GM23338 (cell line): Measurements from ENCODE around the gene ZNF35. TPM values are rescaled to one million over a fixed set of nuclear protein-coding genes. Genes with fewer than 3 reads are reported as not detected.
"Not testable (repeated sequence)": the region's sequence is repeated elsewhere in the genome, so short reads cannot be mapped to it uniquely, and the experiment has no call there.

Source experiments
- ATAC-seq: fragments of 200-7000 bp; cut with Tn5 transposase; 3 replicates; pipeline ENCODE4 v1.9.1; 2020
- DNase-seq: peaks from one replicate; pipeline ENCODE4 v3.0.0-alpha.2; 2015; ENCODE audit warnings: low spot score
- H2AFZ ChIP-seq: fragments of 200-600 bp; sonication (generic); 2 replicates; pipeline ENCODE4 v1.8.0; 2016; ENCODE audit warnings: antibody characterized with exemption, mild to moderate bottlenecking, moderate library complexity
- H3F3A ChIP-seq: fragments of 200-600 bp; sonication (generic); replicated peaks from 2 replicates; pipeline ENCODE4 v1.8.0; 2017; ENCODE audit warnings: antibody characterized with exemption, mixed run types, low read depth
- H3K27ac ChIP-seq: fragments of 200-600 bp; sonication (generic); 2 replicates; pipeline ENCODE4 v1.6.1; 2016; ENCODE audit warnings: low read depth
- H3K27me3 ChIP-seq: fragments of 200-600 bp; sonication (generic); 2 replicates; pipeline ENCODE4 v1.8.0; 2016; ENCODE audit warnings: mild to moderate bottlenecking, mixed run types, moderate library complexity; ENCODE audit not compliant: insufficient read depth
- H3K36me3 ChIP-seq: fragments of 200-600 bp; sonication (generic); 2 replicates; pipeline ENCODE4 v1.8.0; 2016; ENCODE audit warnings: mild to moderate bottlenecking; ENCODE audit not compliant: insufficient read depth
- H3K4me1 ChIP-seq: fragments of 200-600 bp; sonication (generic); 2 replicates; pipeline ENCODE4 v1.8.0; 2016; ENCODE audit warnings: mild to moderate bottlenecking, moderate library complexity; ENCODE audit not compliant: insufficient read depth
- H3K4me2 ChIP-seq: fragments of 200-600 bp; sonication (generic); 2 replicates; pipeline ENCODE4 v1.7.1; 2017; ENCODE audit warnings: mixed run types
- H3K4me3 ChIP-seq: fragments of 200-600 bp; sonication (generic); 2 replicates; pipeline ENCODE4 v1.6.1; 2016; ENCODE audit warnings: mixed run types
- H3K79me2 ChIP-seq: fragments of 200-600 bp; sonication (generic); replicated peaks from 2 replicates; pipeline ENCODE4 v1.8.0; 2017; ENCODE audit warnings: mild to moderate bottlenecking; ENCODE audit not compliant: insufficient read depth
- H3K9me2 ChIP-seq: fragments of 200-600 bp; sonication (generic); 2 replicates; pipeline ENCODE4 v1.8.0; 2017; ENCODE audit not compliant: insufficient read depth
- H4K20me1 ChIP-seq: fragments of 200-600 bp; sonication (generic); replicated peaks from 2 replicates; pipeline ENCODE4 v1.8.0; 2017; ENCODE audit warnings: mild to moderate bottlenecking; ENCODE audit not compliant: insufficient read depth
- H3K27ac Mint-ChIP-seq: 2 replicates; pipeline ENCODE4 v1.8.0; 2020; ENCODE audit warnings: inconsistent platforms, mild to moderate bottlenecking, moderate library complexity, mixed read lengths
- H3K27me3 Mint-ChIP-seq: 3 replicates; pipeline ENCODE4 v1.8.0; 2022; ENCODE audit warnings: low read depth, mild to moderate bottlenecking, moderate library complexity, mixed read lengths, inconsistent platforms; ENCODE audit not compliant: insufficient read depth, poor library complexity
- H3K36me3 Mint-ChIP-seq: 3 replicates; pipeline ENCODE4 v1.8.0; 2021; ENCODE audit warnings: low read depth, mild to moderate bottlenecking, inconsistent platforms, moderate library complexity, mixed read lengths
- H3K4me1 Mint-ChIP-seq: 3 replicates; pipeline ENCODE4 v1.8.0; 2020; ENCODE audit warnings: mild to moderate bottlenecking, inconsistent platforms, mixed read lengths
- H3K4me3 Mint-ChIP-seq: 3 replicates; pipeline ENCODE4 v1.8.0; 2021; ENCODE audit warnings: moderate library complexity, mild to moderate bottlenecking, inconsistent platforms, mixed read lengths
- H3K9me3 Mint-ChIP-seq: 3 replicates; pipeline ENCODE4 v1.8.0; 2020; ENCODE audit warnings: moderate library complexity, mild to moderate bottlenecking, inconsistent platforms, mixed read lengths
- EZH2phosphoT487 ChIP-seq: fragments of 200-600 bp; sonication (generic); IDR thresholded peaks from one replicate; pipeline ENCODE4 v1.8.1; 2018; ENCODE audit warnings: antibody characterized with exemption; ENCODE audit not compliant: unreplicated experiment
- POLR2AphosphoS5 ChIP-seq: IDR thresholded peaks from 2 replicates; pipeline ENCODE4 v1.6.1; 2016; ENCODE audit warnings: antibody characterized with exemption, low read depth
- ZNF114 ChIP-seq: fragments of 250-450 bp; sonication (Bioruptor Pico); IDR thresholded peaks from 2 replicates; pipeline ENCODE4 v1.5.0; 2020; ENCODE audit warnings: mild to moderate bottlenecking, moderate library complexity
- polyA plus RNA-seq: library from polyadenylated mRNA; unstranded; fragments of >200 nt; fragmentation: Nextera tagmentation; extraction: Ambion mirVana; gene quantifications from 2 replicates; pipeline ENCODE4 v1.2.1, GENCODE V29; 2016
- total RNA-seq: library from RNA; depleted of rRNA; stranded (reverse); fragments of >200 nt; shearing (Covaris generic); gene quantifications from 2 replicates; pipeline ENCODE4 v1.2.3, GENCODE V29; 2014
- TF ChIP-seq, protein P1 (sequence below): fragments of 250-450 bp; sonication (Bioruptor Pico); IDR thresholded peaks from 2 replicates; pipeline ENCODE4 v1.5.0; 2020; ENCODE audit warnings: mild to moderate bottlenecking, moderate library complexity
- TF ChIP-seq, protein P2 (sequence below): IDR thresholded peaks from 2 replicates; pipeline ENCODE4 v1.6.1; 2016; ENCODE audit warnings: antibody characterized with exemption

The ZNF35 gene
- total and polyA plus RNA-seq, 2 experiments from 2014 or later, result 18.5 to 26.2 TPM

DNA sequence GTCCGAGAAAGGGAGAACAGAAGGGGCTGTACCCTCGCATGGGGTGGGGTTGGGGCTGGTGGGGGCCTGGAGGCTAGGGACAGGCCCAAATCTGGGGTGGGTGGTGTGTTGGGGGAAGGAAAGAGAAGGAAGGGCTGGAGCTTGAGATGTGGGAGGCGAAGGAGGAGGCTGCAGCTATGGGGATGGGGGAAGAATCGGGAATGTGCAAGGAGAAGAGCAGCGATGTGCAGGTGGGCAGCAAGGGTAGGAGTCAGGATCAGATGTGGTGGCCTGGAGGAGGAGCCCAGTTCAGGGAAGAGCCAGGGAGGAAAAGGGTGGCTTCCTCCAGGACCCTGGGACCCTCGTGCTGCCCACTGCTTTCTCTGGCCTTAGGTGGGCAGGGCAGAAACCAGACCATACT, 21.2 kb downstream of the ZNF35 start:
- Histone ChIP-seq H3F3A (no peaks in the 10 kb centered on the region), H3K4me3 (no peak overlapping the region), H4K20me1 (peaks cover 6% of the 10 kb centered on the region), H3K27me3 (no peaks in the 10 kb centered on the region), H3K36me3 (no peaks in the 10 kb centered on the region), H3K79me2 (no peaks in the 10 kb centered on the region), H3K27ac (no peak overlapping the region), H3K4me1 (no peaks in the 10 kb centered on the region), H2AFZ (no peak overlapping the region), H3K9me2 (no peaks in the 10 kb centered on the region), H3K4me2 (no peak overlapping the region)
- peaks cover 21% of the 10 kb centered on the region for H3K9me3 Mint-ChIP-seq
- DNase-seq (no peak), ATAC-seq (no peak)
- H3K27ac Mint-ChIP-seq, result no peak overlapping the region
- TF ChIP-seq EZH2phosphoT487 (no peak), ZNF114 (CRISPR knock-in tag) (no peak), POLR2AphosphoS5 (no peak)
- TF ChIP-seq, protein P1, sequence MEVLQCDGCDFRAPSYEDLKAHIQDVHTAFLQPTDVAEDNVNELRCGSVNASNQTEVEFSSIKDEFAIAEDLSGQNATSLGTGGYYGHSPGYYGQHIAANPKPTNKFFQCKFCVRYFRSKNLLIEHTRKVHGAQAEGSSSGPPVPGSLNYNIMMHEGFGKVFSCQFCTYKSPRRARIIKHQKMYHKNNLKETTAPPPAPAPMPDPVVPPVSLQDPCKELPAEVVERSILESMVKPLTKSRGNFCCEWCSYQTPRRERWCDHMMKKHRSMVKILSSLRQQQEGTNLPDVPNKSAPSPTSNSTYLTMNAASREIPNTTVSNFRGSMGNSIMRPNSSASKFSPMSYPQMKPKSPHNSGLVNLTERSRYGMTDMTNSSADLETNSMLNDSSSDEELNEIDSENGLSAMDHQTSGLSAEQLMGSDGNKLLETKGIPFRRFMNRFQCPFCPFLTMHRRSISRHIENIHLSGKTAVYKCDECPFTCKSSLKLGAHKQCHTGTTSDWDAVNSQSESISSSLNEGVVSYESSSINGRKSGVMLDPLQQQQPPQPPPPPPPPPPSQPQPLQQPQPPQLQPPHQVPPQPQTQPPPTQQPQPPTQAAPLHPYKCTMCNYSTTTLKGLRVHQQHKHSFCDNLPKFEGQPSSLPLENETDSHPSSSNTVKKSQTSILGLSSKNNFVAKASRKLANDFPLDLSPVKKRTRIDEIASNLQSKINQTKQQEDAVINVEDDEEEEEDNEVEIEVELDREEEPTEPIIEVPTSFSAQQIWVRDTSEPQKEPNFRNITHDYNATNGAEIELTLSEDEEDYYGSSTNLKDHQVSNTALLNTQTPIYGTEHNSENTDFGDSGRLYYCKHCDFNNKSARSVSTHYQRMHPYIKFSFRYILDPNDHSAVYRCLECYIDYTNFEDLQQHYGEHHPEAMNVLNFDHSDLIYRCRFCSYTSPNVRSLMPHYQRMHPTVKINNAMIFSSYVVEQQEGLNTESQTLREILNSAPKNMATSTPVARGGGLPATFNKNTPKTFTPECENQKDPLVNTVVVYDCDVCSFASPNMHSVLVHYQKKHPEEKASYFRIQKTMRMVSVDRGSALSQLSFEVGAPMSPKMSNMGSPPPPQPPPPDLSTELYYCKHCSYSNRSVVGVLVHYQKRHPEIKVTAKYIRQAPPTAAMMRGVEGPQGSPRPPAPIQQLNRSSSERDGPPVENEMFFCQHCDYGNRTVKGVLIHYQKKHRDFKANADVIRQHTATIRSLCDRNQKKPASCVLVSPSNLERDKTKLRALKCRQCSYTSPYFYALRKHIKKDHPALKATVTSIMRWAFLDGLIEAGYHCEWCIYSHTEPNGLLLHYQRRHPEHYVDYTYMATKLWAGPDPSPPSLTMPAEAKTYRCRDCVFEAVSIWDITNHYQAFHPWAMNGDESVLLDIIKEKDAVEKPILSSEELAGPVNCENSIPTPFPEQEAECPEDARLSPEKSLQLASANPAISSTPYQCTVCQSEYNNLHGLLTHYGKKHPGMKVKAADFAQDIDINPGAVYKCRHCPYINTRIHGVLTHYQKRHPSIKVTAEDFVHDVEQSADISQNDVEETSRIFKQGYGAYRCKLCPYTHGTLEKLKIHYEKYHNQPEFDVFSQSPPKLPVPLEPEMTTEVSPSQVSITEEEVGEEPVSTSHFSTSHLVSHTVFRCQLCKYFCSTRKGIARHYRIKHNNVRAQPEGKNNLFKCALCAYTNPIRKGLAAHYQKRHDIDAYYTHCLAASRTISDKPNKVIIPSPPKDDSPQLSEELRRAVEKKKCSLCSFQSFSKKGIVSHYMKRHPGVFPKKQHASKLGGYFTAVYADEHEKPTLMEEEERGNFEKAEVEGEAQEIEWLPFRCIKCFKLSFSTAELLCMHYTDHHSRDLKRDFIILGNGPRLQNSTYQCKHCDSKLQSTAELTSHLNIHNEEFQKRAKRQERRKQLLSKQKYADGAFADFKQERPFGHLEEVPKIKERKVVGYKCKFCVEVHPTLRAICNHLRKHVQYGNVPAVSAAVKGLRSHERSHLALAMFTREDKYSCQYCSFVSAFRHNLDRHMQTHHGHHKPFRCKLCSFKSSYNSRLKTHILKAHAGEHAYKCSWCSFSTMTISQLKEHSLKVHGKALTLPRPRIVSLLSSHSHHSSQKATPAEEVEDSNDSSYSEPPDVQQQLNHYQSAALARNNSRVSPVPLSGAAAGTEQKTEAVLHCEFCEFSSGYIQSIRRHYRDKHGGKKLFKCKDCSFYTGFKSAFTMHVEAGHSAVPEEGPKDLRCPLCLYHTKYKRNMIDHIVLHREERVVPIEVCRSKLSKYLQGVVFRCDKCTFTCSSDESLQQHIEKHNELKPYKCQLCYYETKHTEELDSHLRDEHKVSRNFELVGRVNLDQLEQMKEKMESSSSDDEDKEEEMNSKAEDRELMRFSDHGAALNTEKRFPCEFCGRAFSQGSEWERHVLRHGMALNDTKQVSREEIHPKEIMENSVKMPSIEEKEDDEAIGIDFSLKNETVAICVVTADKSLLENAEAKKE (CRISPR knock-in tag), result no peak
- TF ChIP-seq, protein P2, sequence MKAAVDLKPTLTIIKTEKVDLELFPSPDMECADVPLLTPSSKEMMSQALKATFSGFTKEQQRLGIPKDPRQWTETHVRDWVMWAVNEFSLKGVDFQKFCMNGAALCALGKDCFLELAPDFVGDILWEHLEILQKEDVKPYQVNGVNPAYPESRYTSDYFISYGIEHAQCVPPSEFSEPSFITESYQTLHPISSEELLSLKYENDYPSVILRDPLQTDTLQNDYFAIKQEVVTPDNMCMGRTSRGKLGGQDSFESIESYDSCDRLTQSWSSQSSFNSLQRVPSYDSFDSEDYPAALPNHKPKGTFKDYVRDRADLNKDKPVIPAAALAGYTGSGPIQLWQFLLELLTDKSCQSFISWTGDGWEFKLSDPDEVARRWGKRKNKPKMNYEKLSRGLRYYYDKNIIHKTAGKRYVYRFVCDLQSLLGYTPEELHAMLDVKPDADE, result no peak
- peaks cover 7% of the 10 kb centered on the region for H3K27me3 Mint-ChIP-seq
- no peaks in the 10 kb centered on the region for H3K4me1 Mint-ChIP-seq
- no peak overlapping the region for H3K4me3 Mint-ChIP-seq
- peaks cover 12% of the 10 kb centered on the region; the same call in 2 of the 3 replicates for H3K36me3 Mint-ChIP-seq

DNA sequence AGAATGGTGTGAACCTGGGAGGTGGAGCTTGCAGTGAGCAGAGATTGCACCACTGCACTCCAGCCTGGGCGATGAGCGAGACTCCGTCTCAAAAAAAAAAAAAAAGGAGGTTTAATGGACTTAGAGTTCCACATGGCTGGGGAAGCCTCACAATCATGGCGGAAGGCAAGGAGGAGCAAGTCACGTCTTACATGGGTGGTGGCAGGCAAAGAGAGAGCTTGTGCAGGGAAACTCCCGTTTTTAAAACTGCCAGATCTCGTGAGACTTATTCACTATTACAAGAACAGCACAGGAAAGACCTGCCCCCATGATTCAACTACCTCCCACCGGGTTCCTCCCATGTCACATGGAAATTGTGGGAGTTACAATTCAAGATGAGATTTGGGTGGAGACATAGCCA, 24.9 kb downstream of the ZNF35 start:
- not testable (repeated sequence) for H3K27ac Mint-ChIP-seq, H2AFZ ChIP-seq, H3K9me2 ChIP-seq, H3K4me3 Mint-ChIP-seq, H3K27ac ChIP-seq, H3K79me2 ChIP-seq, H3K4me1 Mint-ChIP-seq, H3K4me3 ChIP-seq, H3F3A ChIP-seq, H3K27me3 ChIP-seq, H3K27me3 Mint-ChIP-seq, H4K20me1 ChIP-seq, H3K36me3 ChIP-seq, H3K4me1 ChIP-seq, H3K4me2 ChIP-seq, DNase-seq, ATAC-seq
- peaks cover 24% of the 10 kb centered on the region for H3K9me3 Mint-ChIP-seq
- peaks cover 13% of the 10 kb centered on the region; the same call in 2 of the 3 replicates for H3K36me3 Mint-ChIP-seq
